B cell (primary cell): ENCODE results near the gene ULK4. TPM values are rescaled to one million over a fixed set of nuclear protein-coding genes. Genes with fewer than 3 reads are reported as not detected.

Experiments
- ATAC-seq: fragments of 200-7000 bp; cut with Tn5 transposase; one replicate; pipeline ENCODE4 v1.10.0; 2021; ENCODE audit warnings: low read depth, mild to moderate bottlenecking, moderate number of reproducible peaks, moderate library complexity
- CTCF ChIA-PET: fragments of 350-600 bp; sonication (Branson Sonifier 250); formaldehyde crosslinking; loops from one replicate; lab custom pipeline; 2021; ENCODE audit warnings: antibody characterized with exemption, inconsistent platforms; lab: Charles Lee
- POLR2A ChIA-PET: fragments of 350-600 bp; sonication (Branson Sonifier 250); formaldehyde crosslinking; loops from one replicate; lab custom pipeline; 2021; ENCODE audit warnings: antibody characterized with exemption; lab: Charles Lee
- DNase-seq: peaks from one replicate; pipeline ENCODE4 v3.0.0; 2013
- H2AFZ ChIP-seq: 2 replicates; pipeline ENCODE4 v1.6.1; 2012; ENCODE audit warnings: mild to moderate bottlenecking, low read depth, low read length; ENCODE audit not compliant: insufficient read depth, poor library complexity, severe bottlenecking
- H3K27ac ChIP-seq, 2 donors: 1 replicate in 1 of 2; 2 replicates in 1 of 2; pipeline ENCODE4 v1.5.1; 2012 to 2013; ENCODE audit warnings: low read length in 2 of 2, mild to moderate bottlenecking in 2 of 2, moderate library complexity in 1 of 2
- H3K27me3 ChIP-seq, 4 experiments: fragments of 200-600 bp in 1 of 4; sonication (generic) in 1 of 4; replicated peaks in 1 of 4; 1 replicate in 2 of 4; 2 replicates in 2 of 4; pipeline versions ENCODE4 v1.6.1 to v1.7.0; 2013 to 2016; ENCODE audit warnings: low read length in 3 of 4, mild to moderate bottlenecking in 2 of 4, mixed read lengths in 1 of 4, moderate library complexity in 1 of 4; ENCODE audit not compliant: insufficient read depth in 4 of 4, control insufficient read depth in 3 of 4; ENCODE audit errors: control extremely low read depth in 1 of 4
- H3K36me3 ChIP-seq, 2 experiments: replicated peaks in 1 of 2; 1 replicate in 1 of 2; 2 replicates in 1 of 2; pipeline versions ENCODE4 v1.6.1 to v1.7.1; 2013; ENCODE audit warnings: low read length in 1 of 2; ENCODE audit not compliant: insufficient read depth in 2 of 2, control insufficient read depth in 1 of 2; ENCODE audit errors: control extremely low read depth in 1 of 2, extremely low read depth in 1 of 2
- H3K4me1 ChIP-seq, 2 donors: fragments of 200-600 bp in 1 of 2; sonication (generic) in 1 of 2; 1 replicate in 1 of 2; 2 replicates in 1 of 2; pipeline versions ENCODE4 v1.5.1 to v1.6.1; 2013 to 2017; ENCODE audit warnings: low read length in 2 of 2; ENCODE audit not compliant: control insufficient read depth in 2 of 2, insufficient read depth in 2 of 2
- H3K4me2 ChIP-seq: replicated peaks from 2 replicates; pipeline ENCODE3; 2012; ENCODE audit warnings: mild to moderate bottlenecking, low read depth, low read length; ENCODE audit not compliant: poor library complexity, severe bottlenecking
- H3K4me3 ChIP-seq, 5 experiments: fragments of 200-600 bp in 1 of 5; sonication (generic) in 1 of 5; 1 replicate in 3 of 5; 2 replicates in 2 of 5; pipeline versions ENCODE4 v1.5.1 to v1.7.0; 2011 to 2016; ENCODE audit warnings: low read length in 4 of 5, mild to moderate bottlenecking in 4 of 5, low read depth in 2 of 5, control low read depth in 1 of 5, moderate library complexity in 1 of 5; ENCODE audit not compliant: insufficient read depth in 1 of 5; ENCODE audit errors: control extremely low read depth in 1 of 5, extremely low read depth in 1 of 5
- H3K79me2 ChIP-seq: fragments of 200-600 bp; sonication (generic); one replicate; pipeline ENCODE4 v1.6.0; 2016; ENCODE audit warnings: low read length; ENCODE audit not compliant: control insufficient read depth, insufficient read depth
- H3K9ac ChIP-seq: fragments of 200-600 bp; sonication (generic); 2 replicates; pipeline ENCODE4 v1.6.1; 2017; ENCODE audit warnings: mild to moderate bottlenecking, low read length, moderate library complexity
- H3K9me3 ChIP-seq, 3 donors: one replicate each; pipeline versions ENCODE4 v1.6.1 to v1.7.1; 2013; ENCODE audit warnings: low read length in 2 of 3; ENCODE audit not compliant: control insufficient read depth in 2 of 3, insufficient read depth in 1 of 3; ENCODE audit errors: control extremely low read depth in 1 of 3
- H4K20me1 ChIP-seq: 2 replicates; pipeline ENCODE4 v1.6.0; 2012; ENCODE audit warnings: mild to moderate bottlenecking, low read length; ENCODE audit not compliant: insufficient read depth, control insufficient read depth, poor library complexity, severe bottlenecking
- H3K27ac Mint-ChIP-seq: one replicate; pipeline ENCODE4 v1.8.0; 2021; ENCODE audit warnings: mixed read lengths
- H3K27me3 Mint-ChIP-seq: one replicate; pipeline ENCODE4 v1.8.0; 2021; ENCODE audit warnings: mixed read lengths
- H3K4me1 Mint-ChIP-seq: one replicate; pipeline ENCODE4 v1.8.0; 2021; ENCODE audit warnings: mixed read lengths
- H3K4me3 Mint-ChIP-seq: one replicate; pipeline ENCODE4 v1.8.0; 2021; ENCODE audit warnings: mixed read lengths
- H3K9me3 Mint-ChIP-seq: one replicate; pipeline ENCODE4 v1.8.0; 2022; ENCODE audit warnings: mixed read lengths; ENCODE audit not compliant: insufficient read depth
- EZH2 ChIP-seq: IDR thresholded peaks from 2 replicates; pipeline ENCODE4 v1.6.1; 2012; ENCODE audit warnings: borderline replicate concordance, low read depth, mild to moderate bottlenecking, moderate library complexity, low read length; ENCODE audit not compliant: insufficient read depth, poor library complexity, severe bottlenecking
- WGBS: methylation state at CpG from one replicate; pipeline ENCODE4 v1.1.5; 2013; ENCODE audit warnings: missing lambda C conversion rate; ENCODE audit not compliant: insufficient coverage; 5-methylcytosine and 5-hydroxymethylcytosine counted together
- intact Hi-C: fragments of 100-400 bp; cut with micrococcal nuclease; formaldehyde crosslinking; loops from one replicate; pipeline ENCODE4 v1.10.0; 2022
- polyA plus RNA-seq: library from polyadenylated mRNA; depleted of rRNA; stranded (reverse); fragments of >200 nt; gene quantifications from 2 replicates; pipeline ENCODE4 v1.2.3, GENCODE V29; 2012
- total RNA-seq, 2 donors: library from RNA; stranded (reverse); fragments of 120-200 nt in 1 of 2; gene quantifications; 1 replicate in 1 of 2; 2 replicates in 1 of 2; pipeline versions ENCODE4 v1.2.3 to v1.2.4, GENCODE V29; 2013 to 2022
- TF ChIP-seq, protein P1 (sequence below): fragments of 200-600 bp; IDR thresholded peaks from one replicate; pipeline ENCODE4 v1.8.0; 2022; ENCODE audit warnings: antibody characterized with exemption, mild to moderate bottlenecking

ULK4 gene
- total and polyA plus RNA-seq, 2 donors (not counting 1 experiment from before 2014, with no cell fraction given) = 5.2 to 33.7 TPM

DNA sequence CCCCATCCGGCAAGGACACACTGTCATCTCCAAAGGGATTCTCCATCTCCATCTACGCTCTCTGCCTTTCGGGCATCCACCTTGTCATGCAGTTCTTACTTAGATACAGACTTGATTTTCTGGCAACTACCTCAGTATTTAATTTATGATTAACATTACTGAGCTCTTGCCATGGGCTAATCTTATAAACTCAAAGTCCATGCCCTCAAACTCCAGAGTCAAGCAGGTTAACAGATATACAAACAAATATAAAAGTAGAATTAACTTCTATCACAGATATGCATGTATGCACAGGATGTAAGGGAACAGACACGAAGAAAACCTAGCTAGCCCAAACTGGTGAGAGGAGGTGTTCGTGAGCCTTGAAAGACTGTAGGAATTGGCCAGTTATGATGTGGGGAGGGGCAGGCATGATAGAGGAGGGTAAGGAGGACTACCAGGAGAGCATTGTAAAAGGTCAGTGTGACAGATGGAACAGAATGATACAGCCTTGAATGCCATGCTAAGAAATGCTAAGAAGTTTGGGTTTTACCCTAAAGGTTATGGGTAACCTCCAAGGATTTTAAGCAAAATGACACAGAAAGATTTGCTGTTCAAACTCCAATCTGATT lies 334.3 kb downstream of the ULK4 start:
- Histone ChIP-seq H3K4me1 (no peaks in the 10 kb centered on the region), H3K79me2 (no peaks in the 10 kb centered on the region), H3K27ac (no peak overlapping the region), H2AFZ (no peak overlapping the region), H3K27me3 (no peaks in the 10 kb centered on the region), H3K36me3 (no peaks in the 10 kb centered on the region), H3K4me3 (no peak overlapping the region), H3K9ac (no peak overlapping the region), H3K9me3 (no peaks in the 10 kb centered on the region), H3K4me2 (no peak overlapping the region), H4K20me1 (no peaks in the 10 kb centered on the region)
- ChIA-PET POLR2A (no interaction called here), CTCF (no interaction called here)
- Mint-ChIP-seq H3K9me3 (no peaks in the 10 kb centered on the region), H3K4me3 (no peak overlapping the region), H3K27ac (no peak overlapping the region), H3K4me1 (no peaks in the 10 kb centered on the region), H3K27me3 (no peaks in the 10 kb centered on the region)
- 100% methylated on average over 3 of the region's 5 CpGs for WGBS
- ATAC-seq (no peak), DNase-seq (no peak)
- intact Hi-C loops = no loop called here
- TF ChIP-seq, protein P1, sequence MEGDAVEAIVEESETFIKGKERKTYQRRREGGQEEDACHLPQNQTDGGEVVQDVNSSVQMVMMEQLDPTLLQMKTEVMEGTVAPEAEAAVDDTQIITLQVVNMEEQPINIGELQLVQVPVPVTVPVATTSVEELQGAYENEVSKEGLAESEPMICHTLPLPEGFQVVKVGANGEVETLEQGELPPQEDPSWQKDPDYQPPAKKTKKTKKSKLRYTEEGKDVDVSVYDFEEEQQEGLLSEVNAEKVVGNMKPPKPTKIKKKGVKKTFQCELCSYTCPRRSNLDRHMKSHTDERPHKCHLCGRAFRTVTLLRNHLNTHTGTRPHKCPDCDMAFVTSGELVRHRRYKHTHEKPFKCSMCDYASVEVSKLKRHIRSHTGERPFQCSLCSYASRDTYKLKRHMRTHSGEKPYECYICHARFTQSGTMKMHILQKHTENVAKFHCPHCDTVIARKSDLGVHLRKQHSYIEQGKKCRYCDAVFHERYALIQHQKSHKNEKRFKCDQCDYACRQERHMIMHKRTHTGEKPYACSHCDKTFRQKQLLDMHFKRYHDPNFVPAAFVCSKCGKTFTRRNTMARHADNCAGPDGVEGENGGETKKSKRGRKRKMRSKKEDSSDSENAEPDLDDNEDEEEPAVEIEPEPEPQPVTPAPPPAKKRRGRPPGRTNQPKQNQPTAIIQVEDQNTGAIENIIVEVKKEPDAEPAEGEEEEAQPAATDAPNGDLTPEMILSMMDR = no peak
- no peak for TF ChIP-seq EZH2

DNA sequence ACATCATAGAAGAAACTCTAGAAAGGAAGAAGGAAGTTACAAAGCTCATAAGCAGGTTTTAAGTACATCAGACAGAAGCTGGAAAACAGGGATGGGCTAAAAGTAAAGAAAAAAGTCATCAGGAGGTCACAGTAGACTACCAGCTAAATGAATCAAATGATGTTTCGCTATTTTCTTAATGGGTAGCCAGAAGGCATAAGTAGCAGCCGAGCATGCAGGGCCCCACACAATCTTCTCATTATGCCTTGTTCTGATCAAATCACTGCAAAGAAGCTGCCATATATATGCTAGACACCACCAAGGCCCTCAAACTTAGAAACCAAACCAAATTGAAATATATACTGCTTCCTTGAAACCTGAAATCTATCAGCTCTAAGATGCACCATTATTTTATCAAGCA lies 349.1 kb downstream of the ULK4 start:
- H3K36me3 ChIP-seq = no peaks in the 10 kb centered on the region

More for the DNA sequence above, 349.1 kb downstream of the ULK4 start:
- Histone ChIP-seq H3K27me3 (no peaks in the 10 kb centered on the region), H3K4me2 (no peak overlapping the region), H3K9me3 (no peaks in the 10 kb centered on the region), H2AFZ (no peak overlapping the region), H3K9ac (no peak overlapping the region), H3K4me1 (no peaks in the 10 kb centered on the region), H3K27ac (no peak overlapping the region), H4K20me1 (no peaks in the 10 kb centered on the region), H3K79me2 (no peaks in the 10 kb centered on the region), H3K4me3 (no peak overlapping the region)
- POLR2A ChIA-PET = no interaction called here
- no peak for ATAC-seq
- no peak for DNase-seq
- CTCF ChIA-PET = interaction anchor here (0.8 kb wide), 1 partner anchor 17 kb away, joined by 3 read pairs; no protein-coding TSS in a partner anchor
- no peaks in the 10 kb centered on the region for H3K4me1 Mint-ChIP-seq
- TF ChIP-seq, protein P1 = no peak
- no peak for TF ChIP-seq EZH2
- H3K9me3 Mint-ChIP-seq = no peaks in the 10 kb centered on the region
- intact Hi-C loops = no loop called here
- no peak overlapping the region for H3K27ac Mint-ChIP-seq
- WGBS = 100% methylated on average over 1 of the region's 2 CpGs
- no peak overlapping the region for H3K4me3 Mint-ChIP-seq
- no peaks in the 10 kb centered on the region for H3K27me3 Mint-ChIP-seq
